Activated naive CD8-positive, alpha-beta T cell treated with anti-CD3 and anti-CD28 coated beads, Interleukin-2, amount 50 U/mL, for 16 hours (primary cell): ENCODE data around the gene ATP8B1.
A peak's percentile ranks its signal among the peaks of the same experiment; 100 is the strongest.
"Not testable (repeated sequence)": the region's sequence is repeated elsewhere in the genome, so short reads cannot be mapped to it uniquely, and the experiment has no call there.

Experiments used
- DNase-seq: peaks from one replicate; pipeline ENCODE4 v3.0.0-alpha.2; 2020; ENCODE audit warnings: low read depth, low spot score

Gene ATP8B1

DNA sequence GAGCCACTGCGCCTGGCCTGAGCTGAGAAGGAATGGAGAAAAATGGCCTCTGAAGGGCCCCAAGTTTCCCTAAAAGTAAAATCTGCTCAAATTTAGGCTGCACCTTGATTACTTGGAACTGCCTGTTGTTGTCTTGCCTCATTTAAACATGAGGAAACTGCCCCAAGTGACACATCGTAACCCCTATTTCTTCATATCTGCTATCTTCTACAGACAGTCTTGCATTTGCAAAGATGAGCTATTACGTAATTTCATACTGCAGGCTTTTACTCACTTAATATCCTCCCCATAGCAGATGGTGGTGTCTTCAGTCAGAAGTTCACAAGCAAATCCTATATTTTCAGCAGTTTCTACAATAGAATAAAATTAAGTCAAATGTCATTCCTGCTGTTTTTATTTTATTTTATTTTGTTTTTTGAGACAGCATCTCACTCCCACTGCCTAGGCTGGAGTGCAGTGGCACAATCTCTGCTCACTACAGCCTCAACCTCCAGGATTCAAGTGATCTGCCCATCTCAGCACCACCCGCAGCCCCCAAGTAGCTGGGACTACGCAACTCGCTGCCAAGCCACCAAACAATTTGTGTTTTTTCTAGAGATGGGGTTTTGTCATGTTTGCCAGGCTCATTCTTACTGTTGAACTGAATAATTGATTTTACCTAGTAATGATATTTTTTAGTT is 136.2 kb downstream of the ATP8B1 start:
- DNase-seq = no peak

DNA sequence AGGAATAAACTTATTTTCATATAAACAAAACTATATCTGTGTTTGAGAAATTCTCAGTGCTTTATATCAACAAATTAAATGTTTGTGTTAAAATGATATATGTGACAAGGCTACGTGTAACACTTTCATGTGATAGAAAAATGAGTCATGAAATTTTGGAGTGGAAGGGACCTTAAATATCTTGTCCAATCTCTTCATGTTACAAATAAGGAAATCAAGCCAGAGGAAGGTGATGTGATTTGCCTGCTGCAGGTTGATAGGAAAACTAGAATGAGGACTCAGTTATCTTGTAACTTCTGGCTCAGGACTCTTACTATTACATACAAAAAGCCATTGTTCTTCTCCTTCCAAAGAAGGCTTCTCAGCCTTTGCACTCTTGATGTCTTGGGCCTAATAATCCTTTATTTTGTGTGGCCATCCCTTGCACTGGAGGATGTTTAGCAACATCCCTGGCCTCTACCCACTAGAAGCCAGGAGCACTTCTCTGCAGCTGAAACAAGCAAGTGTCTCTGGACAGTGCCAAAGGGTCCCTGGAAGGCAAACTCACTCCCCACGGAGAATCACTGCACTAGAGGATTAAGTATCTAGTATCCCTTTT is 138.4 kb downstream of the ATP8B1 start:
- no peak for DNase-seq

DNA sequence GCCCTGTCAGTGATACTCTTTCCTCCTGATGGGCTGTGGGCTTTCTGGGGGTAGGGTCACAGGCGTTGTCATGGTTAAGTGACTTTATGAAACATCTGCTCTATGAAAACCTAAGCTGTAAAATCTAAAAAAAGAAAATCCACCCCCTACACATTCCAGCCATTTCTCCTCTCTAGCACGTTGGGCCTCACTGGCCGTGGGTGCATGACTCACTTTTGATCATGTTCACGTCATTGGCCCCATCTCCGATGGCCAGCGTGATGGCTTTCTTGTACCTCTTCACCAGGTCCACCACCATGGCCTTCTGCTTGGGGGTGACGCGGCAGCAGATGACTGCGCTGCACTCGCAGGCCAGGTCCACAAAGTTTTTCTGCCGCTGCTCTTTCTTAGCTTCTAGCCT is 142.2 kb downstream of the ATP8B1 start:
- no peak for DNase-seq

GRCh38 chr18:57659460-57660102 is 143.5 kb downstream of the ATP8B1 start:
- DNase-seq = no peak

- no peak for DNase-seq
Observed at GRCh38 chr18:57657542-57657941, 145.6 kb downstream of the ATP8B1 start.

GRCh38 chr18:57655740-57656139 is 147.4 kb downstream of the ATP8B1 start:
- no peak for DNase-seq

DNA sequence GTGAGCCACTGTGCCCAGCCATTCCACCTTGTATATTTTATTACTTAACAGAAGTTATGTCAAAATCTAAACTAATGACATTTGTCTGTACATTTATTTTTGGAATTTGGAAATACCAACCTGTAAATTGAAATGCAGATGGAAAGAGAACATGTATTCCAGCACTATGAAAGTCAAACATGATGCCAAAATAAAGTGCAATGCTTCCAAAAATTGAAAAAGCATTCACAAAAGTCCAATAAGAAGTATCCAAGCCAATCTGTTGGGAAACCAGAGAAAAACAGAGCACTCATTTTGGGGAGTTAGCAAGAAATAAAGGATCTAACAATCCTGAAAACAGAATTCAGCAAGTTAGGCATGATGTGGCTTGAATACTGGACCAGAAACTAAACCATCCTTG is 151.2 kb downstream of the ATP8B1 start:
- DNase-seq = no peak

GRCh38 chr18:57649556-57650500 is 153.3 kb downstream of the ATP8B1 start:
- DNase-seq = no peak

DNA sequence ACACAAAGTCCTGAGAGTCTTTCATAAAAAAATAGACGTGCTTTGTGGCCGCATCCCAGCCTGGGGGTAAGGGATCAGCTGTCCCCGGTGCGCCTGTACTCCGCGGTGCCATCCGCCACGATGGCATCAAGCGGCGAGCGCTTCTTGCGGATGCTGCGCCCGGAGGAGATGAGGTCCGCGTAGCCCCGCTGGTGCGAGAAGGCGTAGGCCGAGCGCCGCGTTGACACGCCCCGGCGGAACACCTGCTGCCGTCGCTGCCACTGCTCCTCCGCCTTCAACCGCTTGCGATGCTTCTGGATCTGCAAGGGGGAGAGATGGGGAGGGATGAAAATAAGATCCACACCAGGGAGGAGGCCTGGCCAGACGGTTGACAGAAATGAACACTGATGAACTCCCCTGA is 154.7 kb downstream of the ATP8B1 start:
- DNase-seq = no peak

- no peak for DNase-seq
Observed at GRCh38 chr18:57644540-57644939, 158.6 kb downstream of the ATP8B1 start.

DNA sequence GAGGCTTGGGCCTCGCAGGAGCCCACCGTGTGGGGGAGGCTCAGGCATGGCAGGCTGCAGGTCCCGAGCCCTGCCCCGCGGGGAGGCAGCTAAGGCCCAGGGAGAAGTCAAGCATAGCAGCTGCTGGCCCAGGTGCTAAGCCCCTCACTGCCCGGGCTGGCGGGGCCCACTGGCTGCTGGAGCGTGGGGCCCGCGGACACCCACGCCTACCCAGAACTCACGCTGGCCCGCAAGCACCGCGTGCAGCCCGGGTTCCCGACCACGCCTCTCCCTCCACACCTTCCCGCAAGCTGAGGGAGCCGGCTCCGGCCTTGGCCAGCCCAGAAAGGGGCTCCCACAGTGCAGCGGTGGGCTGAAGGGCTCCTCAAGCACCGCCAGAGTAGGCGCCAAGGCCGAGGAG is 159.4 kb downstream of the ATP8B1 start:
- not testable (repeated sequence) for DNase-seq

GRCh38 chr18:57642462-57642861 is 160.7 kb downstream of the ATP8B1 start:
- not testable (repeated sequence) for DNase-seq

DNA sequence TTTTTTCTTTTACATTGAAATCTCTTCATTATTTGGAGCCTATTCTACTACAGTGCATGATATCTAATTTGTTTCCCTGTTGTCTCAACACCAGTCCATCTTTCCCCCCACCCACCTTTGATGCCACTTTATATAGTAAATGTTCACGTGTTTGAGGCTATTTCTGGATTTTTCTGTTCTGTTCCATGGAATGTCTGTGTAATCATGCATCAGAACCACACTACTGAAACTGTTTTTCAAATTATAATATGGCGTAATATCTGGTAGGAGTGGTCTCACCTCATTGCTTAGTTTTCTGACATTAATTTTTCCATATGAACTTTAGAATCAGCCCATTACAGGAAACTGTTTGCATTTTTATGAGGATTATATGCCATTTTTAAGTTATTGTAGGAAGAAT is 162.4 kb downstream of the ATP8B1 start:
- DNase-seq = no peak

DNA sequence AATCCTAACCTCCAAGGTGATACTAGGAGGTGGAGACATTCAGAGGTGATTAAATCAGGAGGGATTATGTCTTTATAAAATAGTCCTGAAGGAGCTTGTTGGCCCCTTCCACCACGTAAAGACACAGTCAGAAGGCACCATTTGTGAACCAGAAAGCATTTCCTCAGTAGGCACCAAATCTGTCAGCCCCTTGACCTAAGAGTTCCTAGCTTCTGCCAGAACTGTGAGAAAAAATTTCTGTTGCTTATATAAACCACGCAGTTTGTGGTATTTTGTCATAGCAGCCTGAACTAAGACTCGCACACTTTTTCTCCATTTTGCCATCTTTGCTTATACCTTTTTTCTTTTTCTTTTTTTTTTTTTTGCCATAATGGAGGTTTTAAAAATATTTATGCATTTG is 162.9 kb downstream of the ATP8B1 start:
- DNase-seq = no peak

GRCh38 chr18:57635003-57635822 is 167.9 kb downstream of the ATP8B1 start:
- DNase-seq = no peak

DNA sequence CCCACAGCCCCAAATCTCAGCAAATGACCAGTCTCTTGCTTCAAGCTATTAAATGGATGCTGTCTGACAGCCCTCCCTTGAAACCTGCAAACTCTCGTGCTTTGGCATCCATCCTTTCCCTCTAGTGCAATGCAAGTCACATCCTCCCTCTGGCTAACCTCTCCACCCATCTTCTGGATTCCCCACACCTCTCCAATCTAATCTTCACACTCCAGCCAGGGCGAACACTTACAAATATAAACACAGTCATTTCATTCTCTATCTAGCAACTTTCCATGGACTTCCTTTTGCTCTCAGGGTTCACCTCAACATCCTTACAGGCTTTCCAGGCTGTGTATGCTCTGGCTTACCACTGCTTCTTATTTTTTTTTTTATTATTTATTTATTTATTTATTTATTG is 171.4 kb downstream of the ATP8B1 start:
- DNase-seq = no peak

GRCh38 chr18:57630754-57631595 is 172.1 kb downstream of the ATP8B1 start:
- DNase-seq = no peak

DNA sequence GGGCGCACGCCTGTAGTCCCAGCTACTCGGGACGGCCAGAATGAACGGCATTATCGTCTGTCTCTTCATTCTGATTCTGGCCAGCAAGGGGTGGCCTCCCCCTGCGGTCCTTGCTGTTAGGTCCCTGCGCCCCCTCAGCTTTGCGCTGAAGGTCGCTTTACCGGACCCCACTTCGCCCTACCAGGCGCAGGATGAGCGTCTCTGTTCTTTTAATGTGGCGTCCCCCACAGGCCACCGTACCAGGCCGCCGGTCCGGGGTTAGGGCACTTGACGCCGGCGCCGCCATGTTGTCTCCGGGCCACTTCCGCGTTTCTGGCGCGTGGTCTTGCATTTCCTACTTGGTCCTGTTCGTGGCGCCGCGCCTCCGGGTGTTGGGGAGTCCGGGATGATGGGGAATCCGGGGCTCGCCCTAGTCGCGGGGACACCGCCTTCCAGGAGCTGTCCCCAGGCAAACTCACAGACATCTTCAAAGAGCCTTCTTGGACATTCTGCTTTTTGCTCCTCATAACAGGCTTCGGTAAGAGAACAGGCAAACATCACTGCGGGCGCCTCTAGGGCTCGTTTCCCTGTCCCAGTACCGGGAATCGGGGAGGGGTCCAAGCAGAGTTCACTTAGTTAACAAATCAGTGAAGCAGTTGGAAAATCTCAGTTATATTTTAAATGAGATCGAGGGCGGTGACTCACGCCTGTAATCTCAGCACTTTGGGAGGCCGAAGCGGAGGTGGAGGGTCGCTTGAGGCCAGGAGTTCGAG is 172.9 kb downstream of the ATP8B1 start:
- DNase-seq = peak; percentile 85

GRCh38 chr18:57629422-57629821 is 173.7 kb downstream of the ATP8B1 start:
- DNase-seq = no peak

- no peak for DNase-seq
Observed at GRCh38 chr18:57627488-57627887, 175.6 kb downstream of the ATP8B1 start.
